GM23338 (cell line): Measurements from ENCODE around the gene RAP2B.

Experiments
- EZH2 ChIP-seq: fragments of 200-600 bp; sonication (generic); IDR thresholded peaks from one replicate; pipeline ENCODE4 v1.8.0; 2017; ENCODE audit warnings: antibody characterized with exemption, mild to moderate bottlenecking, low read depth; ENCODE audit not compliant: unreplicated experiment
- EZH2phosphoT487 ChIP-seq: fragments of 200-600 bp; sonication (generic); IDR thresholded peaks from one replicate; pipeline ENCODE4 v1.8.1; 2018; ENCODE audit warnings: antibody characterized with exemption; ENCODE audit not compliant: unreplicated experiment
- JUNB ChIP-seq: IDR thresholded peaks from one replicate; pipeline ENCODE4 v1.6.1; 2016; ENCODE audit warnings: antibody characterized with exemption; ENCODE audit not compliant: unreplicated experiment
- POLR2AphosphoS5 ChIP-seq: IDR thresholded peaks from 2 replicates; pipeline ENCODE4 v1.6.1; 2016; ENCODE audit warnings: antibody characterized with exemption, low read depth
- ZNF114 ChIP-seq: fragments of 250-450 bp; sonication (Bioruptor Pico); IDR thresholded peaks from 2 replicates; pipeline ENCODE4 v1.5.0; 2020; ENCODE audit warnings: mild to moderate bottlenecking, moderate library complexity
- TF ChIP-seq, protein P1 (sequence below), 2 experiments: fragments of 200-600 bp in 1 of 2; sonication (generic) in 1 of 2; conservative IDR thresholded peaks; 2 replicates each; pipeline versions ENCODE4 v1.5.1 to v1.6.1; 2016 to 2017; ENCODE audit warnings: antibody characterized with exemption in 2 of 2, low read depth in 2 of 2, mild to moderate bottlenecking in 2 of 2, moderate library complexity in 1 of 2
- TF ChIP-seq, protein P2 (sequence below): IDR thresholded peaks from one replicate; pipeline ENCODE4 v1.6.1; 2018; ENCODE audit warnings: antibody characterized with exemption; ENCODE audit not compliant: unreplicated experiment
- TF ChIP-seq, protein P3 (sequence below): IDR thresholded peaks from 2 replicates; pipeline ENCODE4 v1.6.1; 2016; ENCODE audit warnings: antibody characterized with exemption

DNA sequence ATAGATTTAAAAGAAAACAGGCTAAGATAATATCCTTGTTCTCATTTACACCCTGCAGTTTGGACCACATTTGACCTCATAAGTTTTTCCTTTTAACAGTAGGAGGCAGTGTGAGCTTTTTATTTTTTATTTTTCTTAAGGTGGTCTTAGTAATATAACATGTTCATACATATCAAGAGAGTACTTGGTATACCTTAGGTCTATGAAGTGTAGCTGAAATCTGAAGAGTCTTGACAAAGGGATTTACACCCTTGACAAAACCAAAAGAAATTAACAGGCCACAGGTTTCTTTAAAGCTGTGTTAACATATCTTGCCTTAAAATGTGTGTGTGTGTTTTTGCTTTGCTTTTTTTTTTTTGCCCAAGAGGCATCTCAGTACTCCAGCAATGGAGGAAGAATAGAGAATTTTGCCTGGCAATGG is 3.2 kb downstream of the RAP2B start:
- TF ChIP-seq EZH2phosphoT487 (no peak), EZH2 (no peak), POLR2AphosphoS5 (no peak), JUNB (no peak), ZNF114 (CRISPR knock-in tag) (no peak)
- TF ChIP-seq, protein P1, sequence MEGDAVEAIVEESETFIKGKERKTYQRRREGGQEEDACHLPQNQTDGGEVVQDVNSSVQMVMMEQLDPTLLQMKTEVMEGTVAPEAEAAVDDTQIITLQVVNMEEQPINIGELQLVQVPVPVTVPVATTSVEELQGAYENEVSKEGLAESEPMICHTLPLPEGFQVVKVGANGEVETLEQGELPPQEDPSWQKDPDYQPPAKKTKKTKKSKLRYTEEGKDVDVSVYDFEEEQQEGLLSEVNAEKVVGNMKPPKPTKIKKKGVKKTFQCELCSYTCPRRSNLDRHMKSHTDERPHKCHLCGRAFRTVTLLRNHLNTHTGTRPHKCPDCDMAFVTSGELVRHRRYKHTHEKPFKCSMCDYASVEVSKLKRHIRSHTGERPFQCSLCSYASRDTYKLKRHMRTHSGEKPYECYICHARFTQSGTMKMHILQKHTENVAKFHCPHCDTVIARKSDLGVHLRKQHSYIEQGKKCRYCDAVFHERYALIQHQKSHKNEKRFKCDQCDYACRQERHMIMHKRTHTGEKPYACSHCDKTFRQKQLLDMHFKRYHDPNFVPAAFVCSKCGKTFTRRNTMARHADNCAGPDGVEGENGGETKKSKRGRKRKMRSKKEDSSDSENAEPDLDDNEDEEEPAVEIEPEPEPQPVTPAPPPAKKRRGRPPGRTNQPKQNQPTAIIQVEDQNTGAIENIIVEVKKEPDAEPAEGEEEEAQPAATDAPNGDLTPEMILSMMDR (conservative IDR thresholded peaks at IDR 0.05; ENCODE audit: low read depth in 2 of 2) = peak; percentile 28 to 52; a peak in 2 of 4 replicates
- TF ChIP-seq, protein P2, sequence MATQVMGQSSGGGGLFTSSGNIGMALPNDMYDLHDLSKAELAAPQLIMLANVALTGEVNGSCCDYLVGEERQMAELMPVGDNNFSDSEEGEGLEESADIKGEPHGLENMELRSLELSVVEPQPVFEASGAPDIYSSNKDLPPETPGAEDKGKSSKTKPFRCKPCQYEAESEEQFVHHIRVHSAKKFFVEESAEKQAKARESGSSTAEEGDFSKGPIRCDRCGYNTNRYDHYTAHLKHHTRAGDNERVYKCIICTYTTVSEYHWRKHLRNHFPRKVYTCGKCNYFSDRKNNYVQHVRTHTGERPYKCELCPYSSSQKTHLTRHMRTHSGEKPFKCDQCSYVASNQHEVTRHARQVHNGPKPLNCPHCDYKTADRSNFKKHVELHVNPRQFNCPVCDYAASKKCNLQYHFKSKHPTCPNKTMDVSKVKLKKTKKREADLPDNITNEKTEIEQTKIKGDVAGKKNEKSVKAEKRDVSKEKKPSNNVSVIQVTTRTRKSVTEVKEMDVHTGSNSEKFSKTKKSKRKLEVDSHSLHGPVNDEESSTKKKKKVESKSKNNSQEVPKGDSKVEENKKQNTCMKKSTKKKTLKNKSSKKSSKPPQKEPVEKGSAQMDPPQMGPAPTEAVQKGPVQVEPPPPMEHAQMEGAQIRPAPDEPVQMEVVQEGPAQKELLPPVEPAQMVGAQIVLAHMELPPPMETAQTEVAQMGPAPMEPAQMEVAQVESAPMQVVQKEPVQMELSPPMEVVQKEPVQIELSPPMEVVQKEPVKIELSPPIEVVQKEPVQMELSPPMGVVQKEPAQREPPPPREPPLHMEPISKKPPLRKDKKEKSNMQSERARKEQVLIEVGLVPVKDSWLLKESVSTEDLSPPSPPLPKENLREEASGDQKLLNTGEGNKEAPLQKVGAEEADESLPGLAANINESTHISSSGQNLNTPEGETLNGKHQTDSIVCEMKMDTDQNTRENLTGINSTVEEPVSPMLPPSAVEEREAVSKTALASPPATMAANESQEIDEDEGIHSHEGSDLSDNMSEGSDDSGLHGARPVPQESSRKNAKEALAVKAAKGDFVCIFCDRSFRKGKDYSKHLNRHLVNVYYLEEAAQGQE = no peak
- TF ChIP-seq, protein P3, sequence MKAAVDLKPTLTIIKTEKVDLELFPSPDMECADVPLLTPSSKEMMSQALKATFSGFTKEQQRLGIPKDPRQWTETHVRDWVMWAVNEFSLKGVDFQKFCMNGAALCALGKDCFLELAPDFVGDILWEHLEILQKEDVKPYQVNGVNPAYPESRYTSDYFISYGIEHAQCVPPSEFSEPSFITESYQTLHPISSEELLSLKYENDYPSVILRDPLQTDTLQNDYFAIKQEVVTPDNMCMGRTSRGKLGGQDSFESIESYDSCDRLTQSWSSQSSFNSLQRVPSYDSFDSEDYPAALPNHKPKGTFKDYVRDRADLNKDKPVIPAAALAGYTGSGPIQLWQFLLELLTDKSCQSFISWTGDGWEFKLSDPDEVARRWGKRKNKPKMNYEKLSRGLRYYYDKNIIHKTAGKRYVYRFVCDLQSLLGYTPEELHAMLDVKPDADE = no peak
